GM10266 (cell line): ENCODE measurements around the gene P2RY14.

ENCODE experiments used
- DNase-seq: peaks from one replicate; pipeline ENCODE4 v3.0.0; 2012; ENCODE audit errors: extremely low spot score
- TF ChIP-seq, protein P1 (sequence below): IDR thresholded peaks from 2 replicates; pipeline ENCODE4 v1.5.1; 2012; ENCODE audit warnings: mild to moderate bottlenecking, low read depth; ENCODE audit not compliant: control insufficient read depth, insufficient read depth; ENCODE audit errors: missing control alignments

P2RY14 gene

DNA sequence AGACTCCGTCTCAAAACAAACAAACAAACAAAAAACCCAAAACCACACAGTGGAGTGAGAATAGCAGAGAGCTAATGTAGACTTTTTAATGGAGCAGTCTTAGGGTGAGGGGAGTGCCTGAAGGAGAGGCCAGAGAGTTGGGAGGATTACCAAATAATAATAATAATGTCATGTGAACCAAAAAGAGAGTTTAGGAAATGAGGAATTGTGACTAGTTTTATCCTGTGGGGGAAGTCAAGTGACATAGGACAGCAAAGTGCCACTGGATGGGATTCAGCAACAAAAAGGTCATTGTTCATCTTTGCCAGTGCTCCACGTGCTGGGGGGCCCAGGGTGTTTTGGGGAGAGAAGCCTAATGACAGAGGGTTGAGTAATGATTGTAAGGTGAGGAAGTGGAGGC is 25.4 kb upstream of the P2RY14 start:
- TF ChIP-seq, protein P1, sequence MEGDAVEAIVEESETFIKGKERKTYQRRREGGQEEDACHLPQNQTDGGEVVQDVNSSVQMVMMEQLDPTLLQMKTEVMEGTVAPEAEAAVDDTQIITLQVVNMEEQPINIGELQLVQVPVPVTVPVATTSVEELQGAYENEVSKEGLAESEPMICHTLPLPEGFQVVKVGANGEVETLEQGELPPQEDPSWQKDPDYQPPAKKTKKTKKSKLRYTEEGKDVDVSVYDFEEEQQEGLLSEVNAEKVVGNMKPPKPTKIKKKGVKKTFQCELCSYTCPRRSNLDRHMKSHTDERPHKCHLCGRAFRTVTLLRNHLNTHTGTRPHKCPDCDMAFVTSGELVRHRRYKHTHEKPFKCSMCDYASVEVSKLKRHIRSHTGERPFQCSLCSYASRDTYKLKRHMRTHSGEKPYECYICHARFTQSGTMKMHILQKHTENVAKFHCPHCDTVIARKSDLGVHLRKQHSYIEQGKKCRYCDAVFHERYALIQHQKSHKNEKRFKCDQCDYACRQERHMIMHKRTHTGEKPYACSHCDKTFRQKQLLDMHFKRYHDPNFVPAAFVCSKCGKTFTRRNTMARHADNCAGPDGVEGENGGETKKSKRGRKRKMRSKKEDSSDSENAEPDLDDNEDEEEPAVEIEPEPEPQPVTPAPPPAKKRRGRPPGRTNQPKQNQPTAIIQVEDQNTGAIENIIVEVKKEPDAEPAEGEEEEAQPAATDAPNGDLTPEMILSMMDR = no peak
- no peak for DNase-seq

DNA sequence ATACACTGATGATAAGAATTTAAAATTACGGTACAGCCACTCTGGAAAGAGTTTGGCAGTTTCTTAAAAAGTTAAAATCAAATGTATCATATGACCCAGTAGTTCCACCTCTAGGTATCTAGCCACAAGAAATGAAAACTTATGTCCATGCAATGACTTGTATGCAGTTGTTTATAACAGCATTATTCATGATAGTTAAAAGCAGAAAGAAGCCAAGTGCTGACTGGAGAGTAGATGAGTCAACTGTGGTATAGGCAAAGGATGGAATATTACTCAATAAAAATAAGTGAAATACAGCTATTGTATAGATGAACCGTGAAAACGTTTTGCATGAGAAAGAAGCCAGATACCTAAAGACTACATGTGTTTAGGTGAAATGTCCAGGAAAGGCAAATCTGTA is 23.4 kb upstream of the P2RY14 start:
- no peak for DNase-seq
- TF ChIP-seq, protein P1 = no peak

DNA sequence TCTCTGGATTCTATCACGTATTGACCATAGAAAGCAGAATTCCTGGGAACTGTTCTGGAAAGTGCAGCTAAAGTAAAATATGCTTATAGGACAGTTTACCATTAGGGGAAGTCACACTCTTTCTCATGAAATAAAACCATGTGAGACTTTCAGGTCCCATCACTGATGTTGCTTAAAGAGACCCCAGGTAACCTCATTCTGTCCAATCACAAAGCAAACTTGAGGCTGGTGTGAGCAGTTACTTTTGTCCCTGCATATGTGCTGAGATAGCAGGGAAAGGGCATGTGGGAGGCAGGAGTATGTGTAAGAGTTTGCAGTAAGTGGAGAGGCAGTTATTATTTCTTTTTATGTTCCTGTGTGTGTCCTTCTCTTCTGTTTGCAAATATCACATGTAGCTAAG is 22.2 kb upstream of the P2RY14 start:
- TF ChIP-seq, protein P1 = no peak
- DNase-seq = no peak

DNA sequence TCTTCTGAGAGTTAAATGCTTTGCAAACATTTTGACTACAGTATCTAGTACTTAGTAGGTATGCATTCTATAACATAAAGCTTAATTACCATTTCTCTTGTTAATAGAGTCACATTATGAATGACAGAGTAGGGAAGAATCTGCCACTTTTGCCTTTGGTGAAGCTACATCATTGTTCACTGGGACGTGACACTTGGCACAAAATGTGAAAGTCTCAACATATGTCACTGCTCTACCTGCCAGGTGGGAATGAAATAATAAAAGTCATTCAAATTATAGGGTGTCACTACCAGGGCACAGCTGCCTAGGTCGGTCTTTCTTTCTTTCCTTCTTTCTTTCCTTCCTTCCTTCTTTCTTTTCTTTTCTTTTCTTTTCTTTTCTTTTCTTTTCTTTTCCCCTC is 20.7 kb upstream of the P2RY14 start:
- DNase-seq = no peak
- TF ChIP-seq, protein P1 = no peak

DNA sequence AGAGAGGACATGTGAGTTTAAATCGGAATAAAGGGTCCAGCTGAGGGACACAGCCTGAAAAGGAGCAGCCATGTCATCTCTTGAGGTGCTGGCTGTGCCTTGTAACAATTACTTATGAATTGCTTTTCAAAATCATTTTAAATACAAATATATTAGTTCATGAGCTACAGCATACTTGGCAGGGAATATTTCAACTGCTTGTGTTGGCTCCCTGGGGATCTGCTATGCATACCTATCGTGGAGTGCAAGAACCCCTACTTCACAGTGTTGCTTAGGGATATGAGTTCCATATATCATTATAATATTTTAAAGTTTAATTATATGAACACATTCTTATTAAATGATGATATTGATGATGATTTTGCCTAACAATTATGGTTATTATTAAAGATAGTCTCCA is 19.1 kb upstream of the P2RY14 start:
- TF ChIP-seq, protein P1 = no peak
- DNase-seq = no peak

DNA sequence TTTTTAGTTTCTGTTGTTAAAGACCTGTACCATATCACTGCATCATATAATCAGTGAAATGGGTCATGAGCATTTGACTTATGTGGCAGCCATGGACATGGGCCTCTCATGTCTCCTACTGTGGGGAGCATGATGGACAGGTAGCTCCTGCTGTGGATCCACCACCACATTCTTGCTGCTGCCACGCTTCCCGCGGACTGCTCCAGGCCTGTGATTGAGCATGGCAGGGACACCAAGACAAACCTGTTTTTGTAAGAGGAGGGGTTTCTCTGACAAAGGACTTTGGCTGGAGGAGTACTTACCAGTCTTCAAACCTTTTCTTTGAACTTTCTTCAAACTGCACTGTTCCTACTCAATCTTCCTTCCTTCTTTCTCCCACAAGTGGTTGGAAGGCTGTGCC is 17.9 kb upstream of the P2RY14 start:
- TF ChIP-seq, protein P1 = no peak
- no peak for DNase-seq

DNA sequence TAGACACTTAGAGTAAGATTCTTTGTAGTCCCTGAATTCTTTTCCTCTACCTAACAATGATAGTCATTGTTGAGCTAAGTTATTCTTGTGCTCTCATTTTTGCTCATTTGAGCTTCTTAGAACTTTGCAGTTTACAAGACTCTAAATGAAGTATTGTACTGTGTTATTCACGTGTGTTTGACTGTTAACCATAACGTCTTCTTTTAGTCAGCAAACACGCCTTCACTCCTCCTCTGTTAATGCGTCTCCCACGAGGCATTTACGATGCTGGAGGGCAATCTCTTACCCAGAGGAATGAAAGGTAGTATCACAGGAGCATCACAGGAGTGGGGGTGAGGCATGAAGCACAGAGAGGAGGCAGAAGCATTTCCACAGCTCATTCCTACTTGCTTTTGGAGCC is 14.8 kb upstream of the P2RY14 start:
- no peak for DNase-seq
- TF ChIP-seq, protein P1 = no peak
